Stimulated activated CD4-positive, alpha-beta T cell treated with anti-CD3 and anti-CD28 coated beads, Interleukin-2, amount 100 ng/mL, for 24 hours (primary cell): ENCODE data around the gene LRP1B.

Experiments used
- DNase-seq, 2 donors: peaks; one replicate each; pipeline ENCODE4 v3.0.0-alpha.2; 2020

Gene LRP1B

GRCh38 chr2:140862181-140862580 lies 1268.6 kb downstream of the LRP1B start:
- DNase-seq, result no peak

GRCh38 chr2:140861666-140862065 lies 1269.2 kb downstream of the LRP1B start:
- DNase-seq, result no peak

- DNase-seq, result no peak
Observed at GRCh38 chr2:140855471-140855870, 1275.3 kb downstream of the LRP1B start.

- no peak for DNase-seq
Observed at GRCh38 chr2:140851258-140851981, 1279.4 kb downstream of the LRP1B start.

- DNase-seq, result no peak
Observed at GRCh38 chr2:140843186-140843585, 1287.6 kb downstream of the LRP1B start.

GRCh38 chr2:140842110-140842509 lies 1288.7 kb downstream of the LRP1B start:
- DNase-seq, result no peak

- no peak for DNase-seq
Observed at GRCh38 chr2:140841141-140841540, 1289.7 kb downstream of the LRP1B start.

- DNase-seq, result no peak
Observed at GRCh38 chr2:140836826-140837225, 1294.0 kb downstream of the LRP1B start.

GRCh38 chr2:140835079-140835478 lies 1295.7 kb downstream of the LRP1B start:
- no peak for DNase-seq

- no peak for DNase-seq
Observed at GRCh38 chr2:140814141-140814540, 1316.7 kb downstream of the LRP1B start.

- no peak for DNase-seq
Observed at GRCh38 chr2:140808820-140809219, 1322.0 kb downstream of the LRP1B start.

- no peak for DNase-seq
Observed at GRCh38 chr2:140808211-140808610, 1322.6 kb downstream of the LRP1B start.

GRCh38 chr2:140804700-140805260 lies 1326.0 kb downstream of the LRP1B start:
- DNase-seq, result no peak

GRCh38 chr2:140801311-140801710 lies 1329.5 kb downstream of the LRP1B start:
- DNase-seq, result no peak

- no peak for DNase-seq
Observed at GRCh38 chr2:140797718-140798117, 1333.1 kb downstream of the LRP1B start.

GRCh38 chr2:140791802-140792201 lies 1339.0 kb downstream of the LRP1B start:
- no peak for DNase-seq

GRCh38 chr2:140786585-140786984 lies 1344.2 kb downstream of the LRP1B start:
- DNase-seq, result no peak

- no peak for DNase-seq
Observed at GRCh38 chr2:140775411-140775810, 1355.4 kb downstream of the LRP1B start.

- no peak for DNase-seq
Observed at GRCh38 chr2:140770645-140771044, 1360.2 kb downstream of the LRP1B start.

GRCh38 chr2:140761807-140762206 lies 1369.0 kb downstream of the LRP1B start:
- DNase-seq, result no peak

GRCh38 chr2:140759426-140760156 lies 1371.2 kb downstream of the LRP1B start:
- no peak for DNase-seq

- no peak for DNase-seq
Observed at GRCh38 chr2:140747665-140748064, 1383.2 kb downstream of the LRP1B start.

GRCh38 chr2:140747090-140747489 lies 1383.7 kb downstream of the LRP1B start:
- DNase-seq, result no peak

GRCh38 chr2:140744379-140744778 lies 1386.4 kb downstream of the LRP1B start:
- DNase-seq, result no peak
